Right kidney (tissue), 1 donor: ENCODE results near the gene TIGD1.
A peak's percentile ranks its signal among the peaks of the same experiment; 100 is the strongest.

Experiments
- DNase-seq: peaks from one replicate; pipeline ENCODE4 v3.0.0-alpha.2; 2016

Gene TIGD1

DNA sequence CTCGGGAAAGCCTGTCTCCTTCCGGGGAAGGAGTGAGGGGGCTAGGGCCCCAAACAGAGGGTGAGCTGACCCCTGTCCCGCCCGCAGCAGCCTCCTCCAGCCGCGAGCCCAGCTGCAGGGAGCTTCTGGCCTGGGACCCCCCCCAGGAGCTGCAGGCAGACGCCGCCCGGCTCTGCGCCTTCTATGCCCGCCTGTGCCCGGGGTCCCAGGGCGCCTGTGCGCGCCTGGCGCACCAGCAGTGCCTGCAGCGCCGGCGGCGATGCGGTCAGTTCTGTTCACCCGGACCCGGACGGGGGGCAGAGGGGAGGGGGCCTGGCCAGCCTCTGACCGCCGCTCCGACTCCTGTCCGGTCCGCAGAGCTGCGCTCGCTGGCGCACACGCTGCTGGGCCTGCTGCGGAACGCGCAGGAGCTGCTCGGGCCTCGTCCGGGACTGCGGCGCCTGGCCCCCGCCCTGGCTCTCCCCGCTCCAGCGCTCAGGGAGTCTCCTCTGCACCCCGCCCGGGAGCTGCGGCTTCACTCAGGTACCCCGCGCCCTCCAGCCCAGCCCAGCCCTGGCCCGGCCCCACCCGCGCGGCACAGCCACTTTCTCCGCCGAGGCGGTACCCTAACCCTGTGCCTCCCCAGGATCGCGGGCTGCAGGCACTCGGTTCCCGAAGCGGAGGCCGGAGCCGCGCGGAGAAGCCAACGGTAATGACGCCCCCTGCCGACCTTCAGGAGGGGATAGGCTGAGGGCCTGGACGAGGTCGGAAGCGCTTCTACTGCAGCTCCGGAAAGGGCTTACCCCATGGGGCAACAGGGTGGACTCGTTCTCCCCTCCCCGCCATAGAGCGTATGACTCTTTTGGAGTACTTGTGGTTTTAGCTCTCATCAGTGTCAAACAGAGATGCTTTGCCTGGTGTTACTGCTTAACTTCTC, 26.4 kb downstream of the TIGD1 start:
- DNase-seq = peak; percentile 79

DNA sequence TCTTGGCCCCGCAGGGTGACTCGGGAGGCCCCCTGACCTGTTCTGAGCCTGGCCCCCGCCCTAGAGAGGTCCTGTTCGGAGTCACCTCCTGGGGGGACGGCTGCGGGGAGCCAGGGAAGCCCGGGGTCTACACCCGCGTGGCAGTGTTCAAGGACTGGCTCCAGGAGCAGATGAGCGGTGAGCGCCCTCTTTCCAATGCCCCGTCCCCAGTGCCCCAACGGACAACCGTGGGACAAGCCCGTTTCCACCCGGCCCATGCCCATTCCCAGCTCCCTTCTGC, 27.0 kb downstream of the TIGD1 start:
- no peak for DNase-seq

DNA sequence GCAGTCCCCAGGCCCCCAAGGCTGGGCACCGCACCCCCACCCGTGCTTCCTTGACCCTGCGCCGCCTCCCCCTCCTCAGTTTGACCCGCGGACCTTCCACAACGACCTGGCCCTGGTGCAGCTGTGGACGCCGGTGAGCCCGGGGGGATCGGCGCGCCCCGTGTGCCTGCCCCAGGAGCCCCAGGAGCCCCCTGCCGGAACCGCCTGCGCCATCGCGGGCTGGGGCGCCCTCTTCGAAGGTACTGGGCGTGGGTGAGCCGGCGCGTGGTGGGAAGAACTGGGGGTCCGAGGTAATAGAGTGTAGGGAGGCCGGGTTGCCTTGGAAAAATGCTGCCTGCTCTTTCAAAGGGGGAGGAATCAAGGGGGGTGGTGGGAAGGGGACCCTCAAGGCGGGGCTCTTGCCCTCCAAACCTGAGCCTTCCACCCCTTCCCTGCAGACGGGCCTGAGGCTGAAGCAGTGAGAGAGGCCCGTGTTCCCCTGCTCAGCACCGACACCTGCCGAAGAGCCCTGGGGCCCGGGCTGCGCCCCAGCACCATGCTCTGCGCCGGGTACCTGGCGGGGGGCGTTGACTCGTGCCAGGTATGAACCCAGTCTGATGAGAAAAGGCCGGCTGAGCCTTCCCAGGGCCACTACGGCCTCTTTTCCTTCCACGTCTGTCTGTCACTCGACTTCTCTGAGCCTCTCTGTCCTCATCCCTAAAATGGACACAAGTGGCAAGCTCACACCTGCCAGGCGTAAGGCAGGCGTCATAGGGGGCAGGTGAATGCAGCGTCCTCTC, 27.5 kb downstream of the TIGD1 start:
- DNase-seq = no peak

DNA sequence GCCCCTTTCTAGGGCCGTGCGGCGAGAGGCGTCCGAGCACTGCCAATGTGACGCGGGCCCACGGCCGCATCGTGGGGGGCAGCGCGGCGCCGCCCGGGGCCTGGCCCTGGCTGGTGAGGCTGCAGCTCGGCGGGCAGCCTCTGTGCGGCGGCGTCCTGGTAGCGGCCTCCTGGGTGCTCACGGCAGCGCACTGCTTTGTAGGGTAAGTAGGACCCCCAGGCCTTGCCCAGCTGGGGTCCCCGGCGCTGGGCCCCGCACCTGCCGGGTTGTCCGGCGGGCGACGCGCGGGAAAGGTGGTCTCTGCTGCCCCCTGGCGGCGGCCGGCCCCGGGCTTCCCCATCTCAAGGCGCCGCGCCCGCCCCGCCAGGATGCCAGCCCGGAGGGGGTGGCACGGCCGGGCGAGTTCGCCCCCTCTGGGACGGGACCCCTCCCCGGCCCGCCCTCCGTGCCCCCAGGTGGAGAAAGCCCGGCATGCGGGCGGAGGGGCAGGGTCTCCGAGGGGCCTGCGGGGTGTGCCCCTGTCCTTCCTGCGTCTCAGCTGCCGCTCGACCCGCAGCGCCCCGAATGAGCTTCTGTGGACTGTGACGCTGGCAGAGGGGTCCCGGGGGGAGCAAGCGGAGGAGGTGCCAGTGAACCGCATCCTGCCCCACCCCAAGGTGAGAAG, 28.3 kb downstream of the TIGD1 start:
- peak; percentile 81 for DNase-seq

DNA sequence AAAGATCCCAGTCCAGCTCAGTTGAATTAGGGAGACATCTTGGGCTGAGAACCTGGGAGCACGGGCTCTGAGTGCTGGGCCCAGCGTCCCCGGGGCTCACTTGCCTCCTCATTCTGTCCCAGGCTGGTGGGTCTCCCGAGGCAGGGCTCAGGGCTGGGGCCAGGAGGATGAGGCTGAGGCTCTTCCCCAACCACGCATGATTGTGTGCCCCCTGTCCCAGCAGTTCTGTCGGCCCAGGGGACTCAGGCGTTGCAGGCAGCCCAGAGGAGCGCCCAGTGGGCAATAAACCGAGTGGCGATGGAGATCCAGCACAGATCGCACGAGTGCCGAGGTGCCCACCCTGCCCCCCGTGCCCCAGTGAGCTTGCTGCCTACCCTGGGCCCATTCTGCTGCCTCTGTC, 29.3 kb downstream of the TIGD1 start:
- DNase-seq = no peak

DNA sequence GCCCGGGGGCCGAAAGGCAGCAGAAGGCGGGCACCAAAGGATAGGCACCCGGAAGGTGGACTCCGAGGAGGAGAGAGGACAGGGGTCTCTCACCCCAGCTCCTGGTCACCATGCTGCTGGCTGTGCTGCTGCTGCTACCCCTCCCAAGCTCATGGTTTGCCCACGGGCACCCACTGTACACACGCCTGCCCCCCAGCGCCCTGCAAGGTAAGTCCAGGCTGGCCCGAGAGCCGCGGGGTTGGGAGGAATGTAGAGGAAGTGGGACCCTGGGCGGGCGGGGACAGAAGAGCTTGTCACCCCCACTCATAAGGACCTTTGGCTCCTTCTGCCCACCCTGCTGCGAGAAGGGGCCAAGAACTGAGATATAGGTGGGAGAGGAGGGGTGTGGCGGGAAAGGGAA, 29.9 kb downstream of the TIGD1 start:
- no peak for DNase-seq

DNA sequence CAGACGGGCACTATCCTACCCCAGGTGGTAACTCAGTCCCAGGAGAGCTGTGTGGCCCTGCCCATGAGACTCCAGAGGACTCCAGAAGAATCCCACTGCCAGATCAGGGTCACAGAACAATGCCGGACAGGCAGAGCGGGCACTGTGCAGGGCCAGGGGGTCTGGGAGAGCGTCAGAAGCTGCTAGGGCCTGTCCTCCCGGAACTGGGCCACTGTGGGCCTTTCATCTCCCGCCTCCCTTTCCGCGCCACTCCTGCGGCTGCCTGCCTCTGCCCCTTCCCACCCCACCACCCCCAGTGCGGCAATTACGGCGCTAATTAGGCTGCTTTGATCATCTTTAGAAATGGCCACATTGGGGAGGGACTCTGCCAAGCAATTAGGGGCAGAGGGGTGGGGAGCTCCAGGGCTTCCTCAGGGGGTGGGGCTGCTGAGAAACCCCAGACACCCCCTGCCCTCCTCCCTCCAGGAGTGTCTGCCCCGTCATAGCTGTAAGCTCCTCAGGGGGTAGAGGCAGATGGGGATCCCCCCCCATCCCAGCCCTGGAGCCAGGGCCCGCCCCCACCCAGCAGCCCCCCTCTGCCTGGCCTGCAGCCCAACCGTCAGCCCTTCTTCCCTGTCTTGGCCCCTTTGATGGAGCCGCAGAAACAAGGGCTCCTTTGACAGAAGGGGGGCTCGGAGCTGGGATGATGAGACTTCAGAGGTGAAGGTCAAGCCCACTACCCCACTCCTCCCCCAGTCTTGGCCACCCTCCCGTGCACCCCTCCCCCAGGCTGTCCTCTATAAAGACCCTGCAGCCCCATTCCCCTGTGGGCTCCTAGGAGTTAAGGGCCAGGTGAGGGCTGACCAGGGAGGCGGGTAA, 30.5 kb downstream of the TIGD1 start, which contains the start of gene PRSS56:
PRSS56 (plus strand) TSS at position 808 of the 858 bp plus-strand sequence. CDS start 211 bp downstream, outside the sequence.
- no peak for DNase-seq

DNA sequence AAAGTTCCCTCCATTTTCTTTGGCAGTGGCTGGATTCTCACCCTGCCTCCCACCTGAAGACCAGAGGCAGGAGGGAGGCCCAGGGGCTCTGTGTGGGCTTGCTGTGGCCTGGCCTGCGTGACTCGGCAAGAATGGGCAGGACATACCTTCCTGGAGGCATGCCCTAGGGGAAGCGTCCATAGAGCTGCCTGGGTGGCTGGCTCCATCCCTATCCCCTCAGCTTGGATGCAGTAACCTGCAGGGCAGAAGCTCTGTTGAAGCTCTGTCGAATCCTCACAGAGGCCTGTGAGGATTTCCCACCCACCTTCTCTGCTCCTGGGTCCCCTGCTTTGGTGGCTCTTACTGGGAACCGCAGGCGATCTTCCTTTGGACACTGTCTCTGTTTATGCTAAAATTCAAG, 31.5 kb downstream of the TIGD1 start:
- DNase-seq = no peak

DNA sequence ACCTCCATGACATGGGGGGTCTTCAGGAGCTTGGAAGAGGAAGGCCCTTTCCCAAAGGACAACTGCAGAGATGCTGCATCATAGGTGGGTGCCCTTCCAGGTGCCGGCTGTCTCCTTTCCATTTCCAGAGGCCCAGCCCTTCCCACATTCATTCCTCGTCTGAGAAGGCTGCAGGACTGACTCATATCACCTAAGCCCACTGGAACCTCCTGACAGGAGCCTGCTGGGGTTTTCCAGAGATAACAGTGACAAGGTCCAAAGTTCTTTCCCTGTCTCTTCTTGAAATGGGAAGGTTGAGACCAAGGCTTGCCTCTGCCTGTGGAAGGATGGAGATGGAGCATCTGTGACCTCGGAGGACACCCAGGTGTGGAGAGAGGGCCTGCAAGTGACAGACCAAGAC, 33.8 kb downstream of the TIGD1 start:
- no peak for DNase-seq

DNA sequence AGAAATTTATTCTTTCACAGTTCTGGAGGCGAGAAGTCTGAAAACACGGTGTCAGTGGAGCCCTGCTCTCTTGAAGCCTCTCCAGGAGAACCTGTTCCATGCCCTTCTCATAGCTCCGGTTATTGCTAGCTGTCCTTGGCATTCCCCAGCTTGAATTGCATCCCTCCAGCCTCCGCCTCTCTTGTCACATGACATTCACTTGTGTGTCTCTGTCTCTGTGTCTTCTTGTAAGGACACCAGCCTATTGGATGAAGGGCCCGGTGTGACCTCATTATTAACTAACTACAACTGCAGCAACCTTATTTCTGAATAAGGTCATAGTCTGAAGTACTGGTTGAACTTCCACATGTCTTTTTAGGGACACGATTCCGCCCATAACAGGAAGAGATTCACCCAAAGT, 34.7 kb downstream of the TIGD1 start:
- no peak for DNase-seq

DNA sequence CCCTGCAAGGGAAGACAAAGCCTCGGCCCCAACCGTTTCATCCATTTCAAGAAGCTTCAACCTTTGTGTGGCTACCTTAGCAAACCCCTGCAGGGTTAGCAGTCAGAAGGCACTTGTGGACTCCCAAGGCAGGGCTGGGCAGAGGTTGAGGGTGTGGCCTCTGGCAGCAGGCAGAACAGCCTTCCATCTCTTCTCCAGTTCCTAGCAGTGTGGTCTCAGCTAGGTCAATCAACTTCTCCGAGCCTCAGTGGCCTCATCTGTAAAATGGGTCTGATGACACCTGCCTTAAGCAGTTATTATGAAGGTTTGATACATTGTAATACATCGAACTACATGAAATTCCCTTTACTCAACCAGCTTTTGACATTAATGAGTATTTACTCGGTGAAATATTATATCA, 37.0 kb downstream of the TIGD1 start:
- DNase-seq = no peak

DNA sequence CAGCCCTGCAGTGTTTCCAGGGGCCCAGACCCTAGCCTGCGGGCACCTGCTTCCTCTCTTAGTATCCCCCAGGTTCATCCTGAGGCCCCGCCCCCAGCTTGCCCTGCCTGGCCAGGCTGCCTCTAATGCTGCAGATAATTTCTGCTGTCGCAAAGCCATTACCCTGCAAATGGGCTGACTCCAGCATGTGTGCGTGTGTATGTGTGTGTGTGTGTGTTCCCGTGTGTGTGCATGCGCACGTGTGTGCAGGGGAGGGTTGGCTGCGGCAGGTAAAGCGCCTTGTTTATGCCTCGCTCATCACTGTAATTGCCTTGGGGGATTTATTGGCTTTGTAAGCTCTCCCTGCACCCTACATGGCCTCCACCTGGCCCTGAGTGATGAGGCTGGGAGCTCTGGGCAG, 37.8 kb downstream of the TIGD1 start:
- DNase-seq = no peak

DNA sequence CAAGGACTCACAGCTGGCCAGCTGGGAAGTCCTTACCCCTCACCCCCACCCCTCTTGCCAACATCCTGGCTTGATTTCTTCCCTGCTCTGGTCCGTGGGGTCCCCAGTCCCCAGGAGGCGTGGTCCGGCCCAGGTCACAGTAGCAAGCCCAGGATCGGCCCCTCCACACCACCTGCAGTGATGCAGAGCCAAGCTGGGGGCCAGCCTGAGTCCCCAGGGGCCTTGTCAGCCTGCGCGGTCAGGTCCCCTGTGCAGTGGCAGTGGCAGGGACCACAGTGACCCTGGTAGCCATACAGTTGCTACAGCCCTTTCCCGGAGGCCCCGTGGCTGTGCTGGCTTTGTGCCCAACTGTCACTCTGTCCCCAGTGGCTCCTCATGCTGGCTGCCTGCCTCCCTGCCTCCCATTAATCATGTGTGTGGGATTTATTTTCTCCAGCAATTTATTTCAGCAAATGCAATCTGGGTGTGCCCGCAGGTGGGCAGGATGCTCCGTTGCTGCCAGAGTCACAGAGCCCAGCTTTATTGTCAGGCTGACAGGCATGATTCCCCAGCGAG, 38.9 kb downstream of the TIGD1 start:
- DNase-seq = no peak

DNA sequence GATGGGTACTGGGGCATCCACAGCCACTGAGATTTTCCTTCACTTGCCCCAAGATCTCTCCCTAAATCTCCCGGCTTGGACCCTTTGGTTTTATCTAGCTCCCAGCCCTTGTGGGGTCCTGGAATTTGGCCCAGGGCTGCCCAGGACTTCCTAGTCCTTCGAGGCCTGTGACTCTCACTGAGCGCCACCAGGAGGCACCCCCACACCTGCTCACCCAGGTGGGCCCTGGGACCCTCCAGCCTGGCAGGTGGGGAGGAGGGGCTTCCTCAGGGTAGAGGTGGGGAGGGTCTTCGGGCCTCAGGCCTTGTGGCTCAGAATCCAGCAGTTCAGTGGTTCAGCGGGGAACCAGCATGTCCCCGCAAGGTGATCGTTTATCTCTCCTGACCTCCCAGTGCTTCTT, 42.1 kb downstream of the TIGD1 start:
- DNase-seq = no peak

DNA sequence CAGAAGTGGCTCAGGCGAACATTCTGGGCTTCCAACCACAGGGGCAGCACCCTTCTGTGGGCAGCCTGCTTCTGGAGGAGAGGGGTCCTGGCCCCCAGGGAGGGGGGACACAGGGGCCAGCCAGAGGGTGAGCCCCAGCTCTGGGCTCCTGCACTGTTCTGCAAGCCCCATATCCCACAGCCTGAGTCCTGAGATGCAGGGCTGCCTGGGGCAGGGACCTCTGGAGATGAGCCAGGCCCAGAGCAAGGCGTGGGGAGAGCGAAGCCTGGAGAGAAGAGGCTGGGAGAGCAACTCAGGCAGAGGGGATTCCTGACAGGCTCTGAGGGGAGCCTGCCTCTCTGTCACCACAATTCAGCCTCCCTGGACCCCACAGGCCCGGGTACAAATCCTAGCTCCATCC, 43.6 kb downstream of the TIGD1 start:
- DNase-seq = peak; percentile 54

DNA sequence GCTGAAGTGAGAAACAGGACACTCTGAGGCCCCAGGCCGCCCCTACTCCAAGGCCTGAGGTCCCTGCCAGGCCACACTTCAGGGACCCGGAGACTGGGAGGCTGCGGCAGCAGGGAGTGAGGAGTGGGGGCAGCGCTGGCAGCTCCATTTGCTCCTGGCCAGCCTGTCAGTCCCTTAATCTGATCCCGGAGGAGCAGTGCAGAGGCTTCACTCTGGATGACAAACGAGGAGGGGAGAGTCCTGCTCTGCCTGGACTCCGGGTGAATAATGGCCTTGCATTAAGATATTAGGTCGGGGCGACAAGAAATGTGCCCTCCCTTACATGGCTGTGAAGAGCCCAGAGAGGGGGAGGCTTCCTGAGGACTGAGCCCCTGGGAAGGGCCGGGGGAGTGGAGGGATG, 44.5 kb downstream of the TIGD1 start:
- DNase-seq = peak; percentile 57

DNA sequence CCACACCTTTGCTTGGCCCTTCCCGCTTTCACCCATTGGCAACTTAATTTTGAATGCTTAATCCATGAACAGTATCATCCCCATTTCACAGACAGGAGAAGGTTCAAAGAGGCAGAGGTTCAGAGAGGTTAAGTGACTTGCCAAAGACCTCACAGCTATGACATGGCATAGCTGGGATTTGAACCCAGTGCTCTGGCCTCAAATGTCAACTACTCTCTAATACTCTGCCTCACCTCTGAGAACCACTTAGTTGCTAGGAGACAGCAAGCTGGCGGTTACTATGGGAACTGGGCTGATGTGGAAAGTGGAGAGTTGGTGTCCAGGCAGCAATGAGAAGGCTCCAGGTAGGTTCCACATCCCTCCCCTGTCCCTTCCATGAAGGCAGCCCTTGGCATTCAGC, 45.9 kb downstream of the TIGD1 start:
- DNase-seq = no peak

DNA sequence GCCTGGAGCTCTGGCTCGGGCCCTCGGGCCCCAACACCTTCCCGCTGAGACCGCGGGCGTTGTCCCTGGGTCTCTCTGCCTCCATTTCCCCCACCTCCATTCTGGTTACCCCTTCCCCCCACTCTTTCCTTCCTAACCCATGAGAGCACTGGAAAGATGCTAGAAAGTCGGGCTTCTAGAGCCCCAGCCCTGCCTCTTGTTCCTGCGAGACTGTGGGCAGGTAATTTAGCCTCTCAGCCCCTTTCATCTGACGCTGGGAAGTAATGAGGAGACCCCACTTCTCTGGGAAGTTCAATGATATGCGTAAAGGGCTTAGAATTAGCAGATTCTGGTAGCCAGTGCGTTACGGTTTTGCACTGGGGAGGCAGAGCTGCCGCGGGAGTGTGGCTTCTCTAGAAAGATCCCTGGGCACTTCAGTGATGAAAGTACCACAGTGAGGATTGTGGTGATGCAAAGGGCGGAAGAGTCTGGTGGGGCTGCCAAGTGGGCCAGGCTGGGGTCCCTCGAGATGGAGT, 46.5 kb downstream of the TIGD1 start:
- no peak for DNase-seq

DNA sequence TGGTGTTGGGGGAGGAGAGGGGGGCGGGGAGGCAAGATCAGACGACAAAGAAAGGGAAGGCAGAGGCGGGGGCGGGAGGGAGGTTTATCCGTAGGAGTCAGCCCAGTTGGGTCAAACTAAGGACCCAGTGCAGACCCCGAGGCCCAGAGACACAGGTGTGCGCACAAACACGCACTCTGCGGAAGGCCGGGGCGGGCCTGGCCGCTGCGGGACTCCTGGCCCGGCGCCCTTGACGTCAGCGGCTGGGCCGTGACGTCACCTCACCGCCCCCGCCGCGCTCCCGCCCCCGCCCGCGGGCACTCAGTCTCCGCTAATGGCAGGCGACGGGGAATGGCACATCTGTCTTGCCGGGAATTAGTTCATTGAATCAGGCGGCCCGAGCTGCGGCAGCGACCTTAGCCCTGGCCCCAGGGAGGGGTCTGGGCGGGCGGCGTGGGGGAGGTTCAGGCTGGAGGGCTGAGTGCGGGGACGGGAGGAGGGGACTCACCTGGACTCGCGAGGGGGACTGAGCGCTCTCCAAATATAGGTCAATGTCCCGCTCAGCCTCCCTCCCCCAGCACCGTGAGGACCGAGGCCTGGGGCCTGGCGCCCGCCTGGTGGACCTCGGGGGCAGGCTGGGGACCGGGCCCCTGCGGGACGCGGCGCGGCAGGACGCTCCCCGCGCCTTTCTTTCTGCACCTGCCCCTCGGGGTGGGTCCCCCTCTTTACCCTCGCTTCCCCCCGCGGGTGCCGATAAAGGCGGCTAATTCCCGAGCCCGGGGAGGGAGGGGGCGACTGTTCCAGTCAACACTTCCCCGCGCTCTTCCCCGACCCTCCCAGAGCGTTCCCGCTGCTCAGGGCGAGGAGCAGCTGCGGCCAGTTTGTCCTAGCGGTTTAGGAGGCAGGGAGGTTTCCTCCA, 47.2 kb downstream of the TIGD1 start:
- peak; percentile 70 for DNase-seq

DNA sequence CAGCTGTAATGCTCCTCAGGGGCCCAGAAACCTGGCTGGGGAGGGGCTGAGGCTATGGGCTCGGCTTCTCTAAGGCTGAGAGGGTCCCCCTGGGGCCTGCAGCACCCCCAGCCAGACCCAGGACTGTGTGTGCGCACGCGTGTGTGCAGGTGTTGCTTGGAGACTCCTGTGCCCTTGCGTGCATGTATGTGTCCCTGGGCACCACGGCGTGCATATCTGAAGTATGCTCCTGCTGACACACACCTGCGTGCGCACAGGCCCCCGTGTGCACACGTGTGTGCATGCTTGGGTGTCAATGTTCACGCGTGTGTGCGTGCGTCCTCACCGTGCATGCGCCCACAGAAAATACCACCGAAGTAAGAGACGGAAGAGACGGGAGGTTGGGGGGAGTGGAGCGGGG, 47.8 kb downstream of the TIGD1 start:
- peak; percentile 61 for DNase-seq
